MM.1S (cell line): ENCODE measurements around the gene MMP24.

Experiments
- EZH2 ChIP-seq: fragments of 300-600 bp; sonication (generic); optimal IDR thresholded peaks from 2 replicates; pipeline ENCODE3; 2017; ENCODE audit warnings: low read depth, mild to moderate bottlenecking, antibody characterized with exemption, low read length, mixed read lengths
- EZH2phosphoT487 ChIP-seq: fragments of 300-600 bp; sonication (generic); IDR thresholded peaks from 2 replicates; pipeline ENCODE4 v1.6.1; 2018; ENCODE audit warnings: antibody characterized with exemption, low read length
- TF ChIP-seq, protein P1 (sequence below): fragments of 300-600 bp; sonication (generic); IDR thresholded peaks from 2 replicates; pipeline ENCODE4 v1.5.1; 2016; ENCODE audit warnings: antibody characterized with exemption, low read length, mixed read lengths

DNA sequence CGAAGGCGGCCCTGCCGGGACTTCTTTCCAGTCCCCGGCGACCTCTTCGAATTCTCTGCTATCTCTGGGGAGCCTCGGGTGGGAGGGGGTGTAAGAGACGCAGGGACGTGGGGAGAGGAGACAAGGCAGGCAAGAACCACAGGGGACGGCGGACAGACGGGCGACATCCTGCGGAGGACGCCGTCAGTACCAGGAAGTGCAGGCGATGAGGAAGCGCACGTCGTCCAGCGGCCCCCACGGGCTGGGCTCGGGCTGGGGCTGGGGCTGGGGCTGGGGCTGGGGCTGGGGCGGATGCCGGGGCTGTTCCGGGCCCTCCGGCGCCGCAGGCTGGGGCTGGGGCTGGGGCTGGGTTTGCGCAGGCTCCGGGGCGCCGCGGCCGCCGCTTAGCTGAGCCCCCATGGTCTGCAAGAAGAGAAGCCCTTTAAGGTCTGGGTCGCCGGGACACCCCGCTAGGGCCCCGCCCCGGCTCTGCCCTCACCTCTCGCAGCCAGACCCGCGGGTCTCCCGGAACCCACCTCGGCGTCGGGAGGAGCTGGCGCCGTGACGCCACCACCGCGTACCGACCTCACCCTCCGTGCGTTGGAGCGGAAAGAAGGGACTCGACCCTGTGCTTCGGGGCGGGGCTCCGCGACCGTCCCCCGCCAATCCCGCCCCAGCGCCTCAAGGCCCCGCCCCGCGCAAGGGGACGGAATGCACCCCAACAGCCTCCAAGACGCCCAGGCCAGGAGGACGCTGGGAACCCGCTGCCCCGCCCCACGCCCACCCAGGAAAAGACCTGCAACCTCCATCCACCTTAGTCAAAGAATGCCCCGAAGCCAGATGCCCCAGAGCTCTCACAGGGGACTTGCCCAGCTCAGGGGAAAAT is 51.3 kb downstream of the MMP24 start, which contains the start of gene MMP24OS:
- TF ChIP-seq, protein P1, sequence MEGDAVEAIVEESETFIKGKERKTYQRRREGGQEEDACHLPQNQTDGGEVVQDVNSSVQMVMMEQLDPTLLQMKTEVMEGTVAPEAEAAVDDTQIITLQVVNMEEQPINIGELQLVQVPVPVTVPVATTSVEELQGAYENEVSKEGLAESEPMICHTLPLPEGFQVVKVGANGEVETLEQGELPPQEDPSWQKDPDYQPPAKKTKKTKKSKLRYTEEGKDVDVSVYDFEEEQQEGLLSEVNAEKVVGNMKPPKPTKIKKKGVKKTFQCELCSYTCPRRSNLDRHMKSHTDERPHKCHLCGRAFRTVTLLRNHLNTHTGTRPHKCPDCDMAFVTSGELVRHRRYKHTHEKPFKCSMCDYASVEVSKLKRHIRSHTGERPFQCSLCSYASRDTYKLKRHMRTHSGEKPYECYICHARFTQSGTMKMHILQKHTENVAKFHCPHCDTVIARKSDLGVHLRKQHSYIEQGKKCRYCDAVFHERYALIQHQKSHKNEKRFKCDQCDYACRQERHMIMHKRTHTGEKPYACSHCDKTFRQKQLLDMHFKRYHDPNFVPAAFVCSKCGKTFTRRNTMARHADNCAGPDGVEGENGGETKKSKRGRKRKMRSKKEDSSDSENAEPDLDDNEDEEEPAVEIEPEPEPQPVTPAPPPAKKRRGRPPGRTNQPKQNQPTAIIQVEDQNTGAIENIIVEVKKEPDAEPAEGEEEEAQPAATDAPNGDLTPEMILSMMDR = peak; percentile 32; the same call in 1 of the 2 replicates
- TF ChIP-seq EZH2 = no peak
- no peak for TF ChIP-seq EZH2phosphoT487
